GM21447 (cell line): ENCODE measurements around the gene HOATZ.

ENCODE experiments used
- ATAC-seq: cut with Tn5 transposase; IDR thresholded peaks from one replicate; pipeline ENCODE4 v1.9.1; 2021; ENCODE audit not compliant: unreplicated experiment

Gene HOATZ

DNA sequence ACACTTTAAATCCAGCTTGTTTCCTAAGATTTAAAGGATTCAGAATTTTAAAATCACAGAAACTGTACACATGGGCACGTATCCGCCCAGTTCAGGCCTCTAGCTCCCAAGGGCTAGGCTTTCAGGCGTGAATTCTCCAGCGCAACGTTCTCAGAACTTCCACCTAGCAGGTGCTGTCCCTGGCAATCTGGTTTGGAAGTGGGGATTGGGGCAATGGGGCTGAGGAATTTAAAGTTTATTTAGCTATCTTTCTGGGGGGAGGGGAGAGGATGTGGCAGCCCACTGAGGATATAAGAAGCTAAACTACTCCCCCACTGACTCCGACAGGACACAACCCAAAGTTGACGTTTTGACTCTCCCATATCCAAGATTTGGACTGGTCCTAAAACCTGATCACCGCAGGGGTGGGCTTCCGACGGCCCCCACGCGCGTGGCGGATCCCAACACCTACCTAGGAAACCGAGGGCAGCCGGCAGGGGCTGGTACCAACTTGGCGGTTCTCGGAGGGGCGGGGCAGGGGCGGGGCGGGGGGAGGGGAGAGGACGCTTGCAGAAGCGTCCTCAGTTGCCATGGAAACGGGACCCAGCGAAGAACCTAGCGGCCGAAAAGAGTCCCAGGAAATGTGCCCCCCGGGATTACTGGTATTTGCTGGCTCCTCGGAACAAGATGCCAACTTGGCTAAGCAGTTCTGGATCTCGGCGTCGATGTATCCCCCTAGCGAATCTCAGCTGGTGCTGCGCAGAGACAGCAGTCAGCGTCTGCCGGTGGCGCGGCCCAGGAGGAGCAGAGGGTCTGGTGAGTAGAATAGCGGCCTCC is at the start of gene HOATZ:
TSS of gene HOATZ (plus strand) at position 563 of the 816 bp plus-strand sequence. CDS start at position 570, 7 bp downstream.
- no peak for ATAC-seq

GRCh38 chr11:111465400-111465799 is 49.2 kb upstream of the HOATZ start:
- ATAC-seq: no peak

- ATAC-seq: no peak
Measured at GRCh38 chr11:111466615-111467014, 48.0 kb upstream of the HOATZ start.

- no peak for ATAC-seq
Measured at GRCh38 chr11:111469200-111469599, 45.4 kb upstream of the HOATZ start.

DNA sequence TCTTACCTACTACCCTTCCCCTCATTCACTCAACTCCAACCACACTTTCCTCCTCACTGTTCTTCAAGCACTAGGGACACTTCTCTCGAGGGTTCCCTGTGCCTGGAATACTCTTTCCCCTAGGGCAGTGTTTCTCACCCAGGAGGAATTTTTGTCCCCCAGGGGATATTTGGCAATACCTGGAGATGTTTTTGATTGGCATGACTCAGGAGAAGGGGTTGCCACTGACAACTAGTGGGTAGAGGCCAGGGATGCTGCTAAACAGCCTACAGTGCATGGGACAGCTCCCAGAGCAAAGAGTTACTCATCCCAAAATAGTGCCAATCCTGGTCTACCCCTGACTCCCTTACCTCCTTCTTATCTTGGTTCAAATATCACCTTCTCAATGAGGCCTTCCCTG is 42.4 kb upstream of the HOATZ start:
- ATAC-seq: no peak

- ATAC-seq: no peak
Measured at GRCh38 chr11:111474432-111474831, 40.1 kb upstream of the HOATZ start.

DNA sequence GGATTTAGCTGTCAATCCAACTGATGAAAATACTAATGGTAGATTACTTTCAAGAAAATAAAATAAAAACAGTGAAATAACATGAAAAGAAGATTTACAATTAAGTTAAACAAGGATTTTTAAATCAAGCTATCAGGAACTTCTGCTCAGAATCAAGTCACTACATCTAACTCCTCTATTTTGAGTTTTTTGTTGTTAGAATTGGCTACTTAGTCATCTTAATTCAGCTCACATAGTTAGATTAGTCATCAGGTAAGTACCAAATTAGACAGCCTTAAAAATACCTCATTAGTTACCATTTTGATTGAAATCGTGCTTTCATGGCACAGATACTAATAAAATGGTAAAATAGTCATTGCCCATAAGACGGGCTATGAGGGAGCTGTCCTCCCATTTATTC is 38.2 kb upstream of the HOATZ start:
- no peak for ATAC-seq

GRCh38 chr11:111476956-111477355 is 37.6 kb upstream of the HOATZ start:
- ATAC-seq: no peak

DNA sequence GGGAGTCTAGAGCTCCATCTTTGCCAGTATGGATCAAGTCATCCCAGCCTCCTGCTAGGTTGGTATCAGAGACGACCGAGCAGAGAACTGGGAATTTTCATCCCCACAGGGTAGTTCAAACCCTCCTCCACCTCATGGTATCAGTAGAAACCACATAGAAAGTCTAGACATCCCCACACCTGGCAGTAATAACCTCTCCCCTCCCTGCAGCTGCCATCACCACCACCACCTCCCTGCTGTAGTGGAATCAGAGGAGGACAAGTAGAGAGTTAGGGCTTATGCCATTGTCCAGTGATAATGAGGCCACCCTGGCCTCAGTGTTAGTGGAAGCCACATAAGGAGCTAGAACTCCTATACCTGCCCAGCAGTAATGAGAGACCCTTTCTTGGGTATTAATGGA is 36.7 kb upstream of the HOATZ start:
- ATAC-seq: no peak

GRCh38 chr11:111479666-111480065 is 34.9 kb upstream of the HOATZ start:
- no peak for ATAC-seq

DNA sequence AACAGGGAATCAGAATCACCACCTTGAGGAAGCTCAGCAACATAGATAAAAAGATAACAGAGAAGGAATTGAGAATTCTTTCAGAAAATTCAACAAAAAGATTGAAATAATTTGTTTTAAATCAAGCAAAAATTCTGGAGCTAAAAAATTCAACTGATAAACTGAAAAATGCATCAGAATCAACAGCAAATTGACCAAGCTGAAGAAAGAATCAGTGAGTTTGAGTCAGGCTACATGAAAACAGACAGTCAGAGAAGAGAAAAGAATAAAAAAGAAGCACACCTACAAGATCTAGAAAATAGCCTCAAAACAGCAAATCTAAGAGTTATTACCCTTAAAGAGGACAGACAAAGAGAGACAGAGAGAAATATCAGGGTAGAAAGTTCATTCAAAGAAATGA is 31.1 kb upstream of the HOATZ start:
- no peak for ATAC-seq

DNA sequence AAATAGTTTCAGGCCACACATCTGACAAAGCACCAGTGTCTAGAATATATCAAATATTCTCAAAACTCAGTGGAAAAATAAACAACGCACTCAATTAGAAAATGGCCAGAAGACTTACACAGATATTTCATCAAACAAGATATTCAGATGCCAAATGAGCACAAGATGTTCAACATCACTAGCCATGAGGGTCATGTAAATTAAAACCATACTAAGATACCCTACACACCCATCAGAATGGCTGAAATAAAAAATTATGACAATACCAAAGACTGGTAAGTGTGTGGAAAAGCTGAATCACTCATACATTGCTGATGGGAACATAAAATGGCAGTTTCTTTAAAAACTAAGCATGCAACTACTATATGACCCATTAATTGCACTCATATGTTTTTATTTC is 24.1 kb upstream of the HOATZ start:
- ATAC-seq: no peak

DNA sequence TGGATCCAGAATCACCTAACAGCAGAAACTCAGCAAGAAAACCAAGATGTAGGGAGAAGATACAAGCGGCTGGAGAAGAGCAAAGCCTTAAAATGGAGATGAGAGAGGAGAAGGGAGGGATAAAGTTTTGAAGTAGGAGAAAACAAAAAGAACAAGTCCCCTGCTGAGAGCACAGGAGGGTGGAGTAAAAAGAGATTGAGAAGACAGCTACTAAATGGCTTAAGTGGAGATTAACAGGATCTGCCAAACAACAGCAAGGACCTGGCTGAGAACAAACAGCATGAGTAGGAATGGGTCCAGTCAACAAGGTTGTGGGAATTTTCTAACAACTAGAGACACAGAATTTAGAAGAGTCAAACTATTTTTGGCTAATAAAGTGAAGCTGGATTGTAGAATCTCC is 20.5 kb upstream of the HOATZ start:
- ATAC-seq: no peak

- ATAC-seq: no peak
Measured at GRCh38 chr11:111499483-111499882, 15.1 kb upstream of the HOATZ start.

DNA sequence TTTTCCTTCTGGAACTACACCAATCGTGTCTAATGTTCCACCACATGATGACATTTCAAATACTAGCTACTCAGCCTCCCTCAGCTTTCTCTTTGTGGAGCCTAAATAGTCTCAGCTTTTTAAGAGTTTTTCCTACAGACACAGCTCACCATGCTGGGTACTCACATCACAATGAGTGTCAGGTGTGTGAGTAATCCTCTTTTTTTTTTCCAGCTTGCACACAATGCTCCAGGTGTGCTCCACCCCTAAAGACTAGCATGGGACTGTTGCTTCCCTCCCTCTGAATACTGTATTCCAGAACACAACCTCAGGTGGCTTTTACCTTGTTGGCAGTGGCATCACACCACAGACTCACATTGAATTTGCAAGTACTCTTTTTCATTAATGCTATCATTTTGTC is 14.1 kb upstream of the HOATZ start:
- ATAC-seq: no peak

- no peak for ATAC-seq
Measured at GRCh38 chr11:111502611-111503010, 12.0 kb upstream of the HOATZ start.

DNA sequence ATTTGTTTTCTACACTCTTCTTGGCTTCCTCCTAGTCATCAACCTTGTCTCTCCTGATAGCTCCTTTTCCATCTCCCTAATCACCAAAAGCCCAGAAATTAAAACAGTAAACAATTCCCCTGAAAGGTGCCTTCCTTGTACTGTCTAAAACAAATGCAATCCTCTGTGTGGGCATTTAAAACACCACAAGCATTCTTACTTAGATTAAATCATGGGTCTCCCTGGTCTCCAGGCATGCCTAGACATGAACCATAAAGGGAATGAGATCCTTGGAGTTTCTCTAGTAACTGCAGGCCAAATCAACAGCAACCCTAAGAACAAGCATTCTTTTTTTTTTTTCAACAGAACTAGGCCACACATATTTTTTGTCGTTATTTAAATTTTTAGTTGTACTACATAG is 4.3 kb upstream of the HOATZ start:
- no peak for ATAC-seq

- no peak for ATAC-seq
Measured at GRCh38 chr11:111512296-111513239, 2.0 kb upstream of the HOATZ start, which contains the start of gene BTG4. TSS of gene BTG4 (minus strand) at chr11:111512386. CDS start at chr11:111498776, 13,610 bp downstream.

GRCh38 chr11:111513240-111513605 is 1.4 kb upstream of the HOATZ start:
- no peak for ATAC-seq

GRCh38 chr11:111515591-111515990 is 1.0 kb downstream of the HOATZ start:
- ATAC-seq: no peak

DNA sequence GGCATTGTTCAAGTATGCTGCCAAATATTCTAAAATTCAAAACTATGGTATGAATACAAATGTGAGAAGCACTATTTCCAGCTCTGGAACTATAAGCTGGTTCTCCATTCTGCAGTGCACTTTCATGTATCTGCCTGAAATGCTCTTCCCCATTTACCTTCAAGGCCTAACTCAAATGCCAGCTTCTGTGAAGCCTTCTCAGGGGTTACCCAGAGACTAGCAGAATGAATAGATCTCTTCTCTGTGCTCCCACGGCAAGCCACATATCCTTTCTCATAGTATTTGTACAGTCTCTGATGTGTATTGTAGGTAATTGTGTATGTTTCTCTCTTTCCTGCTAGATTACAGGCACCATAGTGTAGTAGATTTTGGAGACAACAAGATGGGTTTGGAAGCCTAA is 4.1 kb downstream of the HOATZ start:
- ATAC-seq: no peak

DNA sequence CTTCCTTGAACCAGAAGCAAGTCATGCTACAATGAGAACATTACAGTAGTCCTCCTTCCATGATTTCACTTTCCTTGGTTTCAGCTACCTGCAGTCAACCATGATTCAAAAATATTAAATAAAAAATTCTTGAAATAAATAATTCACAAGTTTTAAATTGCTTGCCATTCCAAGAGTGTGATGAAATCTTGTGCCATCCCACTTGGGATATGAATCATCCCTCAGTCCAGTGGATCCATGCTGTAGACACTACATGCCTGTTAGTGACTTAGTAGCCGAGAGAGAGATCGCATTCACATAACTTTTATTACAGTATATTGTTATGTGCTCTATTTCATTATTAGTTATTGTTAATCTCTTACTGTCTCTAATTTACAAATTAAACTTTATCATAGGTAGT is 6.0 kb downstream of the HOATZ start:
- ATAC-seq: no peak
